Measurements from ENCODE around the gene THAP10. TPM values are rescaled to one million over a fixed set of nuclear protein-coding genes. Genes with fewer than 3 reads are reported as not detected.

The THAP10 gene
- total and polyA plus RNA-seq, 9 of the 15 experiments (the other 6 are each of a cell fraction or from before 2014, with no cell fraction given) = 0.04 to 0.28 (median 0.09) TPM; not detected in 3

DNA sequence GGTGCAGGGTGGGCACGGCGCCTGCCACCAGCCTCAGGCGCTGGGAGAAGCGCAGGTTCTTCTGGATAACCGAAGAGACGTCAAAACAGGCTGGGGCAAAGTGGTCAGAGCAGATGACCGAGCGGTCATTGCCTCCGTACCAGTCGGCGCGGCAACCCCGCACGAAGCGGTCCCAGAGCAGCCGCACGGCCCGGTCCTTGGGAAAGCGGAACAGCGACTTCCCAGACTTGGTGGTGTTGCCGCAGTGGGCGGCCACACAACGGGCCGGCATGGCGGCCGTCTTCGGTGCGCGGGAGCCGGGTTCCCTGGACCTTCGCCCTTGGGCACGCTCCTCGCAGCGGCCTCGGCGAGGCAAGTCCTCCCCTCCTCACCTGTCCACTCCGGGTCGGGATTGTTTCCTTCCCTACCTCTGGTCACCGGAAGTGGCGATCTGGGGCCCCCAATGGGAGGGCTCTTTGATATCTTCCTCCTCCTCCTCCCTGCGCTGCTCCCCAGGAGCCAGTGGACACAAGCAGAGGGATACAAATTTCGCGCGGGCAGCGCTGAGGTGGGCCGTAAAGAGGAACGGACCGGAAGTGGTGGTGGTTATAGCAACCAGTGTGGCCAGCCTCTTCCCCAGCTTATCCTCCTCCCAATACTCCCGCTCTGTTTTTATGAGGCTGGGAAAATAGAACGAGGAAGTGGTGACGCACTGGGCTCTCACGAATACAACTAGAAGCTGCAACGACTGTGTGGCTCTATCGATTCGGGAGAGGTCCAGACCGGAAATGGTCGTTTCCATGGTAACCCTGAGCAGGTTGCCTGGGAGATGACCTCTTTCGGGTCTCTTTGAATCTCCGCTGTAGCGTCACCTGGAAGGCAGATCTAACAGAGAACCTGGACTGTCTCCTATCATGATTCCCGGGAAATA, at the start of gene THAP10, which contains the start of gene LRRC49 (continued):
- TF ChIP-seq, protein P1, sequence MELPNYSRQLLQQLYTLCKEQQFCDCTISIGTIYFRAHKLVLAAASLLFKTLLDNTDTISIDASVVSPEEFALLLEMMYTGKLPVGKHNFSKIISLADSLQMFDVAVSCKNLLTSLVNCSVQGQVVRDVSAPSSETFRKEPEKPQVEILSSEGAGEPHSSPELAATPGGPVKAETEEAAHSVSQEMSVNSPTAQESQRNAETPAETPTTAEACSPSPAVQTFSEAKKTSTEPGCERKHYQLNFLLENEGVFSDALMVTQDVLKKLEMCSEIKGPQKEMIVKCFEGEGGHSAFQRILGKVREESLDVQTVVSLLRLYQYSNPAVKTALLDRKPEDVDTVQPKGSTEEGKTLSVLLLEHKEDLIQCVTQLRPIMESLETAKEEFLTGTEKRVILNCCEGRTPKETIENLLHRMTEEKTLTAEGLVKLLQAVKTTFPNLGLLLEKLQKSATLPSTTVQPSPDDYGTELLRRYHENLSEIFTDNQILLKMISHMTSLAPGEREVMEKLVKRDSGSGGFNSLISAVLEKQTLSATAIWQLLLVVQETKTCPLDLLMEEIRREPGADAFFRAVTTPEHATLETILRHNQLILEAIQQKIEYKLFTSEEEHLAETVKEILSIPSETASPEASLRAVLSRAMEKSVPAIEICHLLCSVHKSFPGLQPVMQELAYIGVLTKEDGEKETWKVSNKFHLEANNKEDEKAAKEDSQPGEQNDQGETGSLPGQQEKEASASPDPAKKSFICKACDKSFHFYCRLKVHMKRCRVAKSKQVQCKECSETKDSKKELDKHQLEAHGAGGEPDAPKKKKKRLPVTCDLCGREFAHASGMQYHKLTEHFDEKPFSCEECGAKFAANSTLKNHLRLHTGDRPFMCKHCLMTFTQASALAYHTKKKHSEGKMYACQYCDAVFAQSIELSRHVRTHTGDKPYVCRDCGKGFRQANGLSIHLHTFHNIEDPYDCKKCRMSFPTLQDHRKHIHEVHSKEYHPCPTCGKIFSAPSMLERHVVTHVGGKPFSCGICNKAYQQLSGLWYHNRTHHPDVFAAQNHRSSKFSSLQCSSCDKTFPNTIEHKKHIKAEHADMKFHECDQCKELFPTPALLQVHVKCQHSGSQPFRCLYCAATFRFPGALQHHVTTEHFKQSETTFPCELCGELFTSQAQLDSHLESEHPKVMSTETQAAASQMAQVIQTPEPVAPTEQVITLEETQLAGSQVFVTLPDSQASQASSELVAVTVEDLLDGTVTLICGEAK (IDR thresholded peaks at IDR 0.05) = peak; percentile 89
- TF ChIP-seq, protein P1 (CRISPR knock-in tag; IDR thresholded peaks at IDR 0.05) = no peak
- TF ChIP-seq ETV1 (tag; conservative IDR thresholded peaks at IDR 0.05; ENCODE audit: low read depth) (peak; percentile 17; the same call in 1 of the 2 replicates), GABPB1 (CRISPR knock-in tag; IDR thresholded peaks at IDR 0.05) (peak; percentile 71; the same call in 1 of the 2 replicates), NCOA1 (IDR thresholded peaks at IDR 0.05; ENCODE audit: low read depth) (0 out of 2 replicates have a peak, but pooled peaks have one; percentile 25), CSDE1 (IDR thresholded peaks at IDR 0.05) (peak in 1 of 2 experiments; percentile 69; a peak in 1 of 4 replicates), GABPA (tag; conservative IDR thresholded peaks at IDR 0.05; ENCODE audit: low read depth) (peak; percentile 94), POU5F1 (IDR thresholded peaks at IDR 0.05; ENCODE audit: borderline replicate concordance, low read depth, low read length, partially characterized antibody) (no peak), E2F6 (IDR thresholded peaks at IDR 0.05; ENCODE audit: borderline replicate concordance in 1 of 2, extremely low read depth in 1 of 2, insufficient read depth in 1 of 2, insufficient read length in 1 of 2, low read depth in 1 of 2, low read length in 1 of 2, poor library complexity in 1 of 2, severe bottlenecking in 1 of 2) (peak in 1 of 2 experiments; percentile 33), MCM3 (IDR thresholded peaks at IDR 0.05) (no peak)

Measured in K562 (cell line).